NCI-H1930 (cell line): ENCODE data around the gene DNAAF9.

Source experiments
- DNase-seq, 2 experiments: peaks; one replicate each; lab custom pipeline; 2025; lab: John Stamatoyannopoulos, UW

The DNAAF9 gene

DNA sequence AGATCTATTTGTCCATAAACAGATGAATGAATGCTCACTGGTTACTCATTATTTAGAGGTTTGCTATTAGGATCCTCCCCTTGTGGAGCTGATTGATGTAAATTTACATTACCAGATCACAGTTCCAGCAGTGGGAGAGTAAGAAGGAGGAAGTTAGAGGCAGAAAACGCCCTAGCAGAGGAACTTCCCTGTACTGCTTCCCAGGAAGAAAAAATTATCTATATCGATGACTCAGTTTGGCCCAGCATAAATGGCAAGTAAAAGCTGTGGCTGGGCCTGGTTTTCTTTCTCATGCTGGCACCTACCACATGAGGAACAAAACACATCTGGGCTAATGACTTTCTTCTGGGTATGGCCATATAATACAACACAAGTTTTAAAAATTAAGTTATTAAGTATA is 35.7 kb downstream of the DNAAF9 start:
- no peak for DNase-seq

DNA sequence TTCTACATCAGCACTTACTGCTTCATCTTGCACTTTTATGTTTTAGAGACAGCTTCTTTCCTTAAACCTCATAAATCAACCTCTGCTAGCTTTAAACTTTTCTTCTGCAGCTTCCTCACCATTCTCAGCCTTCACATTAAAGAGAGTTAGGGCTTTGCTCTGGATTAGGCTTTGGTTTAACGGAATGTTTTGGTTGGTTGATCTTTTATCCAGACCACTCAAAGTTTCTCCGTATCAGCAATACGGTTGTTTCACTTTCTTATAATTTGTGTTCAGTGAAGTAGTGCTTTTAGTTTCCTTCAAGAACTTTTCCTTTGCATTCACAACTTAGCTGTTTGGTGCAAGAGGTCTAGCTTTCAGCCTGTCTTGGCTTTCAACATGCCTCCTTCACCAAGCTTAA is 40.4 kb downstream of the DNAAF9 start:
- no peak for DNase-seq

- DNase-seq: no peak
Observed at GRCh38 chr20:3364323-3365013, 43.0 kb downstream of the DNAAF9 start.

- DNase-seq: no peak
Observed at GRCh38 chr20:3360752-3361151, 46.7 kb downstream of the DNAAF9 start.

GRCh38 chr20:3358676-3359340 is 48.7 kb downstream of the DNAAF9 start:
- DNase-seq: no peak
